Thymus (tissue), 11 donors: ENCODE data around the gene NUDCD3. TPM values are rescaled to one million over a fixed set of nuclear protein-coding genes. Genes with fewer than 3 reads are reported as not detected.

Source experiments
- DNase-seq, 9 donors: peaks; one replicate each; pipeline ENCODE4 v3.0.0-alpha.2; 2013; ENCODE audit warnings: low spot score in 9 of 9, low read depth in 6 of 9, missing footprints in 1 of 9
- H3K27ac ChIP-seq, 2 donors: one replicate each; pipeline ENCODE4 v1.5.1; 2013; ENCODE audit warnings: control low read depth in 1 of 2, low read depth in 1 of 2, low read length in 1 of 2, mild to moderate bottlenecking in 1 of 2, moderate library complexity in 1 of 2
- H3K27me3 ChIP-seq, 2 donors: one replicate each; pipeline ENCODE4 v1.5.1; 2013; ENCODE audit warnings: low read length in 1 of 2; ENCODE audit not compliant: control insufficient read depth in 2 of 2, insufficient read depth in 1 of 2
- H3K36me3 ChIP-seq, 2 donors: one replicate each; pipeline ENCODE4 v1.5.1; 2013; ENCODE audit warnings: low read length in 1 of 2, mild to moderate bottlenecking in 1 of 2, moderate library complexity in 1 of 2; ENCODE audit not compliant: control insufficient read depth in 2 of 2, insufficient read depth in 2 of 2
- H3K4me1 ChIP-seq, 2 donors: one replicate each; pipeline ENCODE4 v1.5.1; 2013; ENCODE audit warnings: low read length in 2 of 2; ENCODE audit not compliant: control insufficient read depth in 2 of 2, insufficient read depth in 2 of 2
- H3K4me3 ChIP-seq, 2 donors: one replicate each; pipeline ENCODE4 v1.5.1; 2013; ENCODE audit warnings: low read length in 2 of 2, control low read depth in 1 of 2, mild to moderate bottlenecking in 1 of 2
- H3K9me3 ChIP-seq, 2 donors: one replicate each; pipeline ENCODE4 v1.5.1; 2013; ENCODE audit warnings: low read length in 1 of 2, mild to moderate bottlenecking in 1 of 2; ENCODE audit not compliant: control insufficient read depth in 2 of 2, insufficient read depth in 1 of 2
- WGBS: extraction: QIAGEN DNeasy Blood & Tissue Kit; methylation state at CpG from one replicate; pipeline ENCODE4 v1.1.7; 2013; 5-methylcytosine and 5-hydroxymethylcytosine counted together
- polyA plus RNA-seq: library from polyadenylated mRNA; stranded (reverse); fragments of 200-250 nt; gene quantifications from one replicate; pipeline ENCODE4 v1.2.3, GENCODE V29; 2013
- total RNA-seq: library from RNA; stranded (reverse); fragments of 120-200 nt; gene quantifications from one replicate; pipeline ENCODE4 v1.2.4, GENCODE V29; 2013
- donor health status: healthy.

Gene NUDCD3
- total and polyA plus RNA-seq, 2 donors: 32.9 to 33.9 TPM

GRCh38 chr7:44476313-44476712, 14.1 kb downstream of the NUDCD3 start:
- no peak for DNase-seq
- no peak overlapping the region for H3K27ac ChIP-seq
- no peaks in the 10 kb centered on the region for H3K4me1 ChIP-seq
- H3K4me3 ChIP-seq: no peak overlapping the region
- no peaks in the 10 kb centered on the region for H3K27me3 ChIP-seq
- peaks cover 35 to 65% of the 10 kb centered on the region in 2 donors for H3K36me3 ChIP-seq
- WGBS: 97% methylated on average over 5 of the region's 5 CpGs
- no peaks in the 10 kb centered on the region for H3K9me3 ChIP-seq

- peaks cover 30 to 62% of the 10 kb centered on the region in 2 donors for H3K36me3 ChIP-seq
- H3K4me1 ChIP-seq: no peaks in the 10 kb centered on the region
- 94% methylated on average over 3 of the region's 3 CpGs for WGBS
- H3K27ac ChIP-seq: no peak overlapping the region
- H3K27me3 ChIP-seq: no peaks in the 10 kb centered on the region
- no peak for DNase-seq
- no peaks in the 10 kb centered on the region for H3K9me3 ChIP-seq
- H3K4me3 ChIP-seq: no peak overlapping the region
Observed at GRCh38 chr7:44473295-44473694, 17.2 kb downstream of the NUDCD3 start.

DNA sequence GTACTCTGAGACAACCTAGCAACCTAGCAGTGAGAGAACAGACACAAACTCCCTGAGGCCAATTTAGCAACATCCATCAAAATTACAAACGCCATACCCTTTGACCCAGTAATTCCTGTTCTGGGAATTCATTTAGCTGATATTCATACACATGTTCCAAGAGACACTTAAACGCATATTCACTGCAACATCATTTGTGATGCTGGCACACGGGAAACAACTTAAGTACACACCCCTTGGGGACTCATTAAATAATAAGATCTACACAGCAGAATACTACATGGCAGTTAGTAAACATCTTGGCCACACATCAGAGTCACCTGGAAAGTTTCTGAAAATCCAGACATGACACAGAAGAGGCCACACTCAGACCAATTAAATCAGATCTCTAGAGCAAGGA, 17.6 kb downstream of the NUDCD3 start:
- Histone ChIP-seq H3K4me3 (no peak overlapping the region), H3K9me3 (no peaks in the 10 kb centered on the region), H3K27ac (no peak overlapping the region), H3K27me3 (no peaks in the 10 kb centered on the region), H3K36me3 (peaks cover 29 to 62% of the 10 kb centered on the region in 2 donors), H3K4me1 (no peaks in the 10 kb centered on the region)
- DNase-seq: no peak
- WGBS: 97% methylated on average over 3 of the region's 3 CpGs

- Histone ChIP-seq H3K36me3 (peaks cover 36 to 61% of the 10 kb centered on the region in 2 donors), H3K4me3 (no peak overlapping the region), H3K4me1 (no peaks in the 10 kb centered on the region), H3K27me3 (no peaks in the 10 kb centered on the region), H3K27ac (no peak overlapping the region), H3K9me3 (no peaks in the 10 kb centered on the region)
- DNase-seq: no peak
- WGBS: 98% methylated on average over 3 of the region's 3 CpGs
Observed at GRCh38 chr7:44471850-44472249, 18.6 kb downstream of the NUDCD3 start.

GRCh38 chr7:44471436-44471835, 19.0 kb downstream of the NUDCD3 start:
- no peaks in the 10 kb centered on the region for H3K27me3 ChIP-seq
- H3K4me1 ChIP-seq: no peaks in the 10 kb centered on the region
- peaks cover 37 to 61% of the 10 kb centered on the region in 2 donors for H3K36me3 ChIP-seq
- WGBS: 94% methylated on average over 1 of the region's 1 CpG
- H3K4me3 ChIP-seq: no peak overlapping the region
- no peak for DNase-seq
- no peak overlapping the region for H3K27ac ChIP-seq
- no peaks in the 10 kb centered on the region for H3K9me3 ChIP-seq

DNA sequence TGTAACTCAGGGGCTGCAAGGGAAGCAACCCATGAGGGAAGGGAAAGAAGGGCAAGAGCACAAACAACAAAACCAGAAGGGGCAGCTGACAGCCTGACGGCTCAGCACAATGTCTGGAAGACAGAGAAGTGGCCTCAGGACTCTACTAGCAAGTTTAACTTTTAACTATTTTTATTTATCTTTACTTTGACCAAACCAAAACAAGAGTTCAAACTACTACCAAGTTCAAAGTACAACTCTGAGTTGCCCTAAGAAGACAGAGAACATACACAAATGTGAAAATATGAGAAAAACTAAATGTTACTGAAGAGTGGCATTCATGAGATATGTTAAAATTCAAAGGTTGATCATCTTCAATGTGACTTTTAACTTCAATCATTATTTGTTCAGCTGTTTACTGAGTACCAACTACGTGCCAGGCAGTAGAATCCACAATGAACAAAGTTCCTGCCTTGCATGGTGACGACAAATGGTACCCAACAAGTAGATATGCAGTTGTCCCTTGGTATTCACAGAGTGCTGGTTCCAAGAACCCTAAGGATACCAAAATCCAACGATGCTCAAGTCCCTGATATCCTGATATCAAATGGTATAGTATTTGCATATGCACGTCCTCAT, 19.7 kb downstream of the NUDCD3 start:
- no peak for DNase-seq
- H3K9me3 ChIP-seq: no peaks in the 10 kb centered on the region
- no peaks in the 10 kb centered on the region for H3K27me3 ChIP-seq
- H3K4me3 ChIP-seq: no peak overlapping the region
- peaks cover 37 to 55% of the 10 kb centered on the region in 2 donors for H3K36me3 ChIP-seq
- H3K27ac ChIP-seq: no peak overlapping the region
- 98% methylated on average over 5 of the region's 5 CpGs for WGBS
- H3K4me1 ChIP-seq: no peaks in the 10 kb centered on the region

DNA sequence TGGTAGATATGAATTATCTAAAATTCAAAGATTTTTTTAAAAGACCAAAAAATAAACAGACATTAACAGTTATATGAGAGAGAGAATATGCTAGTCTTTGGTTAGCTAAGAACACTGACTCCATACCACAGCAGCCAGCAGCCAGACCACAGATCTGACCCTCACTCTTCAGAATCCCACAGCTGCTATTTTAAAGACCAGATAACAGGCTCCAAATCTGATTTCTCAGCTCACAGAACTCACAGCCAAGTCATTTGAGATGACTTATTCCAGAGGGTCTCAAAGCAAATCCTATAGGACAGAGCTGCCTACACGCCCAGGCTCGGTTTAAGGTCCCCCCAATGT, 20.4 kb downstream of the NUDCD3 start:
- Histone ChIP-seq H3K4me1 (no peaks in the 10 kb centered on the region), H3K4me3 (no peak overlapping the region), H3K36me3 (peaks cover 35 to 52% of the 10 kb centered on the region in 2 donors), H3K9me3 (no peaks in the 10 kb centered on the region), H3K27me3 (no peaks in the 10 kb centered on the region), H3K27ac (no peak overlapping the region)
- DNase-seq: no peak
- WGBS: 95% methylated on average over 2 of the region's 2 CpGs

- no peaks in the 10 kb centered on the region for H3K27me3 ChIP-seq
- peaks cover 32 to 50% of the 10 kb centered on the region in 2 donors for H3K36me3 ChIP-seq
- 93% methylated on average over 4 of the region's 4 CpGs for WGBS
- H3K4me1 ChIP-seq: no peaks in the 10 kb centered on the region
- no peak for DNase-seq
- H3K27ac ChIP-seq: no peak overlapping the region
- no peaks in the 10 kb centered on the region for H3K9me3 ChIP-seq
- no peak overlapping the region for H3K4me3 ChIP-seq
Observed at GRCh38 chr7:44469461-44470134, 20.9 kb downstream of the NUDCD3 start.

DNA sequence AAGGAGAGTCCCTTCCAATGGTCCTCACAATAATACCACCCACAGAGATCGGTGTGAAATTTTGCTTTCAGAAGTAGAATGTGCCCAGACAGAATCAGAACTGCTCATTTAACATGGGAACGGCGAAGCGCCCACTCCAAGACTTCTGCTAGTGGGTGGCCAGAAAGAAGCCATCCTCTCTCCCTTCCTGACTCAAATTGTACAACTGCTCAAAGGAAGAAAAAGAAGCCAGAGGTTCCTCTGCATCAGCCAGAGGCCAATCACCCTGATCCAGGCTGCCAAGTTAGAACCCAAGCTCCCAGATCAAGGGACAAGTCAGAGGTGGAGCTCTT, 23.3 kb downstream of the NUDCD3 start:
- Histone ChIP-seq H3K4me1 (no peaks in the 10 kb centered on the region), H3K9me3 (no peaks in the 10 kb centered on the region), H3K27ac (no peak overlapping the region), H3K4me3 (no peak overlapping the region), H3K27me3 (no peaks in the 10 kb centered on the region), H3K36me3 (peaks cover 31 to 46% of the 10 kb centered on the region in 2 donors)
- DNase-seq: no peak
- whole genome bisulfite sequencing: 96% methylated on average over 4 of the region's 4 CpGs
